Vagina (tissue), 2 donors: ENCODE results near the gene SPACA1.

Source experiments
- CTCF ChIP-seq, 3 experiments: fragments of 450-650 bp in 2 of 3; fragments of 200-600 bp in 1 of 3; sonication (generic) in 1 of 3; IDR thresholded peaks; one replicate each; pipeline ENCODE4 v1.5.1; 2017 to 2019; ENCODE audit warnings: antibody characterized with exemption in 3 of 3, mild to moderate bottlenecking in 2 of 3, moderate library complexity in 2 of 3
- POLR2A ChIP-seq, 2 donors: fragments of 450-650 bp; IDR thresholded peaks; one replicate each; pipeline ENCODE4 v1.6.1; 2017; ENCODE audit warnings: antibody characterized with exemption in 2 of 2, mild to moderate bottlenecking in 2 of 2, moderate library complexity in 2 of 2

- no peak for TF ChIP-seq POLR2A (IDR thresholded peaks at IDR 0.05)
- no peak for TF ChIP-seq CTCF (IDR thresholded peaks at IDR 0.05)
These were observed 27.2 kb upstream of the SPACA1 start for GRCh38 chr6:88020439-88020838.
